GM23338 (cell line): Measurements from ENCODE around the gene FBXW8. TPM values are rescaled to one million over a fixed set of nuclear protein-coding genes. Genes with fewer than 3 reads are reported as not detected.

ENCODE experiments used
- ATAC-seq: fragments of 200-7000 bp; cut with Tn5 transposase; 3 replicates; pipeline ENCODE4 v1.9.1; 2020
- DNase-seq: peaks from one replicate; pipeline ENCODE4 v3.0.0-alpha.2; 2015; ENCODE audit warnings: low spot score
- H2AFZ ChIP-seq: fragments of 200-600 bp; sonication (generic); 2 replicates; pipeline ENCODE4 v1.8.0; 2016; ENCODE audit warnings: antibody characterized with exemption, mild to moderate bottlenecking, moderate library complexity
- H3F3A ChIP-seq: fragments of 200-600 bp; sonication (generic); replicated peaks from 2 replicates; pipeline ENCODE4 v1.8.0; 2017; ENCODE audit warnings: antibody characterized with exemption, mixed run types, low read depth
- H3K27ac ChIP-seq: fragments of 200-600 bp; sonication (generic); 2 replicates; pipeline ENCODE4 v1.6.1; 2016; ENCODE audit warnings: low read depth
- H3K27me3 ChIP-seq: fragments of 200-600 bp; sonication (generic); 2 replicates; pipeline ENCODE4 v1.8.0; 2016; ENCODE audit warnings: mild to moderate bottlenecking, mixed run types, moderate library complexity; ENCODE audit not compliant: insufficient read depth
- H3K36me3 ChIP-seq: fragments of 200-600 bp; sonication (generic); 2 replicates; pipeline ENCODE4 v1.8.0; 2016; ENCODE audit warnings: mild to moderate bottlenecking; ENCODE audit not compliant: insufficient read depth
- H3K4me1 ChIP-seq: fragments of 200-600 bp; sonication (generic); 2 replicates; pipeline ENCODE4 v1.8.0; 2016; ENCODE audit warnings: mild to moderate bottlenecking, moderate library complexity; ENCODE audit not compliant: insufficient read depth
- H3K4me2 ChIP-seq: fragments of 200-600 bp; sonication (generic); 2 replicates; pipeline ENCODE4 v1.7.1; 2017; ENCODE audit warnings: mixed run types
- H3K4me3 ChIP-seq: fragments of 200-600 bp; sonication (generic); 2 replicates; pipeline ENCODE4 v1.6.1; 2016; ENCODE audit warnings: mixed run types
- H3K79me2 ChIP-seq: fragments of 200-600 bp; sonication (generic); replicated peaks from 2 replicates; pipeline ENCODE4 v1.8.0; 2017; ENCODE audit warnings: mild to moderate bottlenecking; ENCODE audit not compliant: insufficient read depth
- H3K9me2 ChIP-seq: fragments of 200-600 bp; sonication (generic); 2 replicates; pipeline ENCODE4 v1.8.0; 2017; ENCODE audit not compliant: insufficient read depth
- H4K20me1 ChIP-seq: fragments of 200-600 bp; sonication (generic); replicated peaks from 2 replicates; pipeline ENCODE4 v1.8.0; 2017; ENCODE audit warnings: mild to moderate bottlenecking; ENCODE audit not compliant: insufficient read depth
- H3K27ac Mint-ChIP-seq: 2 replicates; pipeline ENCODE4 v1.8.0; 2020; ENCODE audit warnings: inconsistent platforms, mild to moderate bottlenecking, moderate library complexity, mixed read lengths
- H3K27me3 Mint-ChIP-seq: 3 replicates; pipeline ENCODE4 v1.8.0; 2022; ENCODE audit warnings: low read depth, mild to moderate bottlenecking, moderate library complexity, mixed read lengths, inconsistent platforms; ENCODE audit not compliant: insufficient read depth, poor library complexity
- H3K36me3 Mint-ChIP-seq: 3 replicates; pipeline ENCODE4 v1.8.0; 2021; ENCODE audit warnings: low read depth, mild to moderate bottlenecking, inconsistent platforms, moderate library complexity, mixed read lengths
- H3K4me1 Mint-ChIP-seq: 3 replicates; pipeline ENCODE4 v1.8.0; 2020; ENCODE audit warnings: mild to moderate bottlenecking, inconsistent platforms, mixed read lengths
- H3K4me3 Mint-ChIP-seq: 3 replicates; pipeline ENCODE4 v1.8.0; 2021; ENCODE audit warnings: moderate library complexity, mild to moderate bottlenecking, inconsistent platforms, mixed read lengths
- H3K9me3 Mint-ChIP-seq: 3 replicates; pipeline ENCODE4 v1.8.0; 2020; ENCODE audit warnings: moderate library complexity, mild to moderate bottlenecking, inconsistent platforms, mixed read lengths
- CREB1 ChIP-seq: fragments of 250-450 bp; sonication (Bioruptor Pico); IDR thresholded peaks from 2 replicates; pipeline ENCODE4 v1.5.0; 2020; ENCODE audit warnings: low read depth, mild to moderate bottlenecking, moderate library complexity
- EZH2 ChIP-seq: fragments of 200-600 bp; sonication (generic); IDR thresholded peaks from one replicate; pipeline ENCODE4 v1.8.0; 2017; ENCODE audit warnings: antibody characterized with exemption, mild to moderate bottlenecking, low read depth; ENCODE audit not compliant: unreplicated experiment
- EZH2phosphoT487 ChIP-seq: fragments of 200-600 bp; sonication (generic); IDR thresholded peaks from one replicate; pipeline ENCODE4 v1.8.1; 2018; ENCODE audit warnings: antibody characterized with exemption; ENCODE audit not compliant: unreplicated experiment
- JUNB ChIP-seq: IDR thresholded peaks from one replicate; pipeline ENCODE4 v1.6.1; 2016; ENCODE audit warnings: antibody characterized with exemption; ENCODE audit not compliant: unreplicated experiment
- NANOG ChIP-seq: IDR thresholded peaks from 2 replicates; pipeline ENCODE4 v1.6.1; 2016; ENCODE audit warnings: antibody characterized with exemption, borderline replicate concordance
- POLR2AphosphoS5 ChIP-seq: IDR thresholded peaks from 2 replicates; pipeline ENCODE4 v1.6.1; 2016; ENCODE audit warnings: antibody characterized with exemption, low read depth
- STAT1 ChIP-seq: IDR thresholded peaks from one replicate; pipeline ENCODE4 v1.6.1; 2016; ENCODE audit warnings: antibody characterized with exemption; ENCODE audit not compliant: unreplicated experiment
- ZNF114 ChIP-seq: fragments of 250-450 bp; sonication (Bioruptor Pico); IDR thresholded peaks from 2 replicates; pipeline ENCODE4 v1.5.0; 2020; ENCODE audit warnings: mild to moderate bottlenecking, moderate library complexity
- ZNF331 ChIP-seq: fragments of 250-450 bp; sonication (Bioruptor Pico); IDR thresholded peaks from 2 replicates; pipeline ENCODE4 v1.5.0; 2020; ENCODE audit warnings: low read depth, mild to moderate bottlenecking, moderate library complexity
- polyA plus RNA-seq: library from polyadenylated mRNA; unstranded; fragments of >200 nt; fragmentation: Nextera tagmentation; extraction: Ambion mirVana; gene quantifications from 2 replicates; pipeline ENCODE4 v1.2.1, GENCODE V29; 2016
- total RNA-seq: library from RNA; depleted of rRNA; stranded (reverse); fragments of >200 nt; shearing (Covaris generic); gene quantifications from 2 replicates; pipeline ENCODE4 v1.2.3, GENCODE V29; 2014
- TF ChIP-seq, protein P1 (sequence below): fragments of 250-450 bp; sonication (Bioruptor Pico); IDR thresholded peaks from 2 replicates; pipeline ENCODE4 v1.5.0; 2020; ENCODE audit warnings: mild to moderate bottlenecking, moderate library complexity
- TF ChIP-seq, protein P2 (sequence below): IDR thresholded peaks from one replicate; pipeline ENCODE4 v1.6.1; 2018; ENCODE audit warnings: antibody characterized with exemption; ENCODE audit not compliant: unreplicated experiment
- TF ChIP-seq, protein P3 (sequence below): IDR thresholded peaks from 2 replicates; pipeline ENCODE4 v1.6.1; 2016; ENCODE audit warnings: antibody characterized with exemption
- TF ChIP-seq, protein P4 (sequence below), 2 experiments: fragments of 200-600 bp in 1 of 2; sonication (generic) in 1 of 2; conservative IDR thresholded peaks; 2 replicates each; pipeline versions ENCODE4 v1.5.1 to v1.6.1; 2016 to 2017; ENCODE audit warnings: antibody characterized with exemption in 2 of 2, low read depth in 2 of 2, mild to moderate bottlenecking in 2 of 2, moderate library complexity in 1 of 2

Gene FBXW8
- total and polyA plus RNA-seq, 2 experiments from 2014 or later = 4.6 to 13.9 TPM

DNA sequence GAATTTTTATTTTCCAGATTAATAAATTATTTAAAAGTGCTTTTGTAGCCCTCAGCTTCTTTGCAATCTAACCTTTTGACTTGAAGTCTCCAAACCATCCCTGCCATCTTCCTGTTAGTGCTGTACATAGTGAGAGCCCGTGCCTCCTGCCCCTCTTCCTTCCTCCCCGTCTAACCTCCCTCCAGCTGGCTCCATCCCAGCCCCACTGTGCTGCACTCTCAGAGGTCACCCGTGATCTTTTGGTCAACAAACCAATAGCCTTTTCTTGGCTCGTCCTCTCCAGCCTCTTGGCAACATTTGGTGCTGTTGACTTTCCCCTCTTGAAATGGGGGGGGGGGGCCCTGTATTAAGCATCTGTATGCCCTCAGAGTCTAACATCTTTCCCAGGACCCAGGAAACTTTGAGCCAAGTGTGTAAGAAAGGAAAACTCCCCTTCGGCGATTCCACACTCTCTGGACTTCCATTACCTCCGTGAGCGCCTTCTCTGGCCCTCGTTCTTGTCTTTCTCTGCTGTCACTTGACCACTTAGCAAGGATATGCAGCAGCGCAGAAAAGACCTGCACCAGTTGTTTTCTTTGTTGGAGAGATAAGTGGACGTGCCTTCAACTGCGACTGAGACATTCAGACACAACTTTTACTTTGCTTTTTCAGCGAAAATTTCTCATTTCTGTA lies 44.1 kb downstream of the FBXW8 start:
- H3K9me2 ChIP-seq = no peaks in the 10 kb centered on the region
- H3K4me2 ChIP-seq = no peak overlapping the region
- DNase-seq (no peak), ATAC-seq (no peak)
- H3K36me3 ChIP-seq = no peaks in the 10 kb centered on the region
- H3K4me1 ChIP-seq = no peaks in the 10 kb centered on the region
- no peaks in the 10 kb centered on the region for H3K36me3 Mint-ChIP-seq
- no peak overlapping the region for H2AFZ ChIP-seq
- H3K4me1 Mint-ChIP-seq = peaks cover 6% of the 10 kb centered on the region; the same call in 2 of the 3 replicates
- H3K4me3 Mint-ChIP-seq = no peak overlapping the region
- no peak overlapping the region for H3K4me3 ChIP-seq
- H4K20me1 ChIP-seq = no peaks in the 10 kb centered on the region; the same call in 1 of the 2 replicates
- H3K27me3 ChIP-seq = no peaks in the 10 kb centered on the region
- H3K27ac ChIP-seq = no peak overlapping the region
- H3K27ac Mint-ChIP-seq = peak overlapping the region; percentile 77; the same call in 1 of the 2 replicates
- TF ChIP-seq, protein P1, sequence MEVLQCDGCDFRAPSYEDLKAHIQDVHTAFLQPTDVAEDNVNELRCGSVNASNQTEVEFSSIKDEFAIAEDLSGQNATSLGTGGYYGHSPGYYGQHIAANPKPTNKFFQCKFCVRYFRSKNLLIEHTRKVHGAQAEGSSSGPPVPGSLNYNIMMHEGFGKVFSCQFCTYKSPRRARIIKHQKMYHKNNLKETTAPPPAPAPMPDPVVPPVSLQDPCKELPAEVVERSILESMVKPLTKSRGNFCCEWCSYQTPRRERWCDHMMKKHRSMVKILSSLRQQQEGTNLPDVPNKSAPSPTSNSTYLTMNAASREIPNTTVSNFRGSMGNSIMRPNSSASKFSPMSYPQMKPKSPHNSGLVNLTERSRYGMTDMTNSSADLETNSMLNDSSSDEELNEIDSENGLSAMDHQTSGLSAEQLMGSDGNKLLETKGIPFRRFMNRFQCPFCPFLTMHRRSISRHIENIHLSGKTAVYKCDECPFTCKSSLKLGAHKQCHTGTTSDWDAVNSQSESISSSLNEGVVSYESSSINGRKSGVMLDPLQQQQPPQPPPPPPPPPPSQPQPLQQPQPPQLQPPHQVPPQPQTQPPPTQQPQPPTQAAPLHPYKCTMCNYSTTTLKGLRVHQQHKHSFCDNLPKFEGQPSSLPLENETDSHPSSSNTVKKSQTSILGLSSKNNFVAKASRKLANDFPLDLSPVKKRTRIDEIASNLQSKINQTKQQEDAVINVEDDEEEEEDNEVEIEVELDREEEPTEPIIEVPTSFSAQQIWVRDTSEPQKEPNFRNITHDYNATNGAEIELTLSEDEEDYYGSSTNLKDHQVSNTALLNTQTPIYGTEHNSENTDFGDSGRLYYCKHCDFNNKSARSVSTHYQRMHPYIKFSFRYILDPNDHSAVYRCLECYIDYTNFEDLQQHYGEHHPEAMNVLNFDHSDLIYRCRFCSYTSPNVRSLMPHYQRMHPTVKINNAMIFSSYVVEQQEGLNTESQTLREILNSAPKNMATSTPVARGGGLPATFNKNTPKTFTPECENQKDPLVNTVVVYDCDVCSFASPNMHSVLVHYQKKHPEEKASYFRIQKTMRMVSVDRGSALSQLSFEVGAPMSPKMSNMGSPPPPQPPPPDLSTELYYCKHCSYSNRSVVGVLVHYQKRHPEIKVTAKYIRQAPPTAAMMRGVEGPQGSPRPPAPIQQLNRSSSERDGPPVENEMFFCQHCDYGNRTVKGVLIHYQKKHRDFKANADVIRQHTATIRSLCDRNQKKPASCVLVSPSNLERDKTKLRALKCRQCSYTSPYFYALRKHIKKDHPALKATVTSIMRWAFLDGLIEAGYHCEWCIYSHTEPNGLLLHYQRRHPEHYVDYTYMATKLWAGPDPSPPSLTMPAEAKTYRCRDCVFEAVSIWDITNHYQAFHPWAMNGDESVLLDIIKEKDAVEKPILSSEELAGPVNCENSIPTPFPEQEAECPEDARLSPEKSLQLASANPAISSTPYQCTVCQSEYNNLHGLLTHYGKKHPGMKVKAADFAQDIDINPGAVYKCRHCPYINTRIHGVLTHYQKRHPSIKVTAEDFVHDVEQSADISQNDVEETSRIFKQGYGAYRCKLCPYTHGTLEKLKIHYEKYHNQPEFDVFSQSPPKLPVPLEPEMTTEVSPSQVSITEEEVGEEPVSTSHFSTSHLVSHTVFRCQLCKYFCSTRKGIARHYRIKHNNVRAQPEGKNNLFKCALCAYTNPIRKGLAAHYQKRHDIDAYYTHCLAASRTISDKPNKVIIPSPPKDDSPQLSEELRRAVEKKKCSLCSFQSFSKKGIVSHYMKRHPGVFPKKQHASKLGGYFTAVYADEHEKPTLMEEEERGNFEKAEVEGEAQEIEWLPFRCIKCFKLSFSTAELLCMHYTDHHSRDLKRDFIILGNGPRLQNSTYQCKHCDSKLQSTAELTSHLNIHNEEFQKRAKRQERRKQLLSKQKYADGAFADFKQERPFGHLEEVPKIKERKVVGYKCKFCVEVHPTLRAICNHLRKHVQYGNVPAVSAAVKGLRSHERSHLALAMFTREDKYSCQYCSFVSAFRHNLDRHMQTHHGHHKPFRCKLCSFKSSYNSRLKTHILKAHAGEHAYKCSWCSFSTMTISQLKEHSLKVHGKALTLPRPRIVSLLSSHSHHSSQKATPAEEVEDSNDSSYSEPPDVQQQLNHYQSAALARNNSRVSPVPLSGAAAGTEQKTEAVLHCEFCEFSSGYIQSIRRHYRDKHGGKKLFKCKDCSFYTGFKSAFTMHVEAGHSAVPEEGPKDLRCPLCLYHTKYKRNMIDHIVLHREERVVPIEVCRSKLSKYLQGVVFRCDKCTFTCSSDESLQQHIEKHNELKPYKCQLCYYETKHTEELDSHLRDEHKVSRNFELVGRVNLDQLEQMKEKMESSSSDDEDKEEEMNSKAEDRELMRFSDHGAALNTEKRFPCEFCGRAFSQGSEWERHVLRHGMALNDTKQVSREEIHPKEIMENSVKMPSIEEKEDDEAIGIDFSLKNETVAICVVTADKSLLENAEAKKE = no peak
- TF ChIP-seq JUNB (no peak), CREB1 (CRISPR knock-in tag) (no peak), POLR2AphosphoS5 (no peak), NANOG (no peak), STAT1 (no peak), EZH2phosphoT487 (no peak), EZH2 (no peak), ZNF331 (no peak), ZNF114 (no peak)
- TF ChIP-seq, protein P2, sequence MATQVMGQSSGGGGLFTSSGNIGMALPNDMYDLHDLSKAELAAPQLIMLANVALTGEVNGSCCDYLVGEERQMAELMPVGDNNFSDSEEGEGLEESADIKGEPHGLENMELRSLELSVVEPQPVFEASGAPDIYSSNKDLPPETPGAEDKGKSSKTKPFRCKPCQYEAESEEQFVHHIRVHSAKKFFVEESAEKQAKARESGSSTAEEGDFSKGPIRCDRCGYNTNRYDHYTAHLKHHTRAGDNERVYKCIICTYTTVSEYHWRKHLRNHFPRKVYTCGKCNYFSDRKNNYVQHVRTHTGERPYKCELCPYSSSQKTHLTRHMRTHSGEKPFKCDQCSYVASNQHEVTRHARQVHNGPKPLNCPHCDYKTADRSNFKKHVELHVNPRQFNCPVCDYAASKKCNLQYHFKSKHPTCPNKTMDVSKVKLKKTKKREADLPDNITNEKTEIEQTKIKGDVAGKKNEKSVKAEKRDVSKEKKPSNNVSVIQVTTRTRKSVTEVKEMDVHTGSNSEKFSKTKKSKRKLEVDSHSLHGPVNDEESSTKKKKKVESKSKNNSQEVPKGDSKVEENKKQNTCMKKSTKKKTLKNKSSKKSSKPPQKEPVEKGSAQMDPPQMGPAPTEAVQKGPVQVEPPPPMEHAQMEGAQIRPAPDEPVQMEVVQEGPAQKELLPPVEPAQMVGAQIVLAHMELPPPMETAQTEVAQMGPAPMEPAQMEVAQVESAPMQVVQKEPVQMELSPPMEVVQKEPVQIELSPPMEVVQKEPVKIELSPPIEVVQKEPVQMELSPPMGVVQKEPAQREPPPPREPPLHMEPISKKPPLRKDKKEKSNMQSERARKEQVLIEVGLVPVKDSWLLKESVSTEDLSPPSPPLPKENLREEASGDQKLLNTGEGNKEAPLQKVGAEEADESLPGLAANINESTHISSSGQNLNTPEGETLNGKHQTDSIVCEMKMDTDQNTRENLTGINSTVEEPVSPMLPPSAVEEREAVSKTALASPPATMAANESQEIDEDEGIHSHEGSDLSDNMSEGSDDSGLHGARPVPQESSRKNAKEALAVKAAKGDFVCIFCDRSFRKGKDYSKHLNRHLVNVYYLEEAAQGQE = no peak
- TF ChIP-seq, protein P3, sequence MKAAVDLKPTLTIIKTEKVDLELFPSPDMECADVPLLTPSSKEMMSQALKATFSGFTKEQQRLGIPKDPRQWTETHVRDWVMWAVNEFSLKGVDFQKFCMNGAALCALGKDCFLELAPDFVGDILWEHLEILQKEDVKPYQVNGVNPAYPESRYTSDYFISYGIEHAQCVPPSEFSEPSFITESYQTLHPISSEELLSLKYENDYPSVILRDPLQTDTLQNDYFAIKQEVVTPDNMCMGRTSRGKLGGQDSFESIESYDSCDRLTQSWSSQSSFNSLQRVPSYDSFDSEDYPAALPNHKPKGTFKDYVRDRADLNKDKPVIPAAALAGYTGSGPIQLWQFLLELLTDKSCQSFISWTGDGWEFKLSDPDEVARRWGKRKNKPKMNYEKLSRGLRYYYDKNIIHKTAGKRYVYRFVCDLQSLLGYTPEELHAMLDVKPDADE = no peak
- TF ChIP-seq, protein P4, sequence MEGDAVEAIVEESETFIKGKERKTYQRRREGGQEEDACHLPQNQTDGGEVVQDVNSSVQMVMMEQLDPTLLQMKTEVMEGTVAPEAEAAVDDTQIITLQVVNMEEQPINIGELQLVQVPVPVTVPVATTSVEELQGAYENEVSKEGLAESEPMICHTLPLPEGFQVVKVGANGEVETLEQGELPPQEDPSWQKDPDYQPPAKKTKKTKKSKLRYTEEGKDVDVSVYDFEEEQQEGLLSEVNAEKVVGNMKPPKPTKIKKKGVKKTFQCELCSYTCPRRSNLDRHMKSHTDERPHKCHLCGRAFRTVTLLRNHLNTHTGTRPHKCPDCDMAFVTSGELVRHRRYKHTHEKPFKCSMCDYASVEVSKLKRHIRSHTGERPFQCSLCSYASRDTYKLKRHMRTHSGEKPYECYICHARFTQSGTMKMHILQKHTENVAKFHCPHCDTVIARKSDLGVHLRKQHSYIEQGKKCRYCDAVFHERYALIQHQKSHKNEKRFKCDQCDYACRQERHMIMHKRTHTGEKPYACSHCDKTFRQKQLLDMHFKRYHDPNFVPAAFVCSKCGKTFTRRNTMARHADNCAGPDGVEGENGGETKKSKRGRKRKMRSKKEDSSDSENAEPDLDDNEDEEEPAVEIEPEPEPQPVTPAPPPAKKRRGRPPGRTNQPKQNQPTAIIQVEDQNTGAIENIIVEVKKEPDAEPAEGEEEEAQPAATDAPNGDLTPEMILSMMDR (conservative IDR thresholded peaks at IDR 0.05; ENCODE audit: low read depth in 2 of 2) = no peak
- H3K9me3 Mint-ChIP-seq = no peaks in the 10 kb centered on the region
- H3F3A ChIP-seq = no peaks in the 10 kb centered on the region
- H3K27me3 Mint-ChIP-seq = no peaks in the 10 kb centered on the region
- H3K79me2 ChIP-seq = no peaks in the 10 kb centered on the region
